Occipital lobe (tissue), 2 donors: Measurements from ENCODE around the gene FRMD6. TPM values are rescaled to one million over a fixed set of nuclear protein-coding genes. Genes with fewer than 3 reads are reported as not detected.
"Not testable (repeated sequence)": the region's sequence is repeated elsewhere in the genome, so short reads cannot be mapped to it uniquely, and the experiment has no call there.

Source experiments
- DNase-seq: peaks from one replicate; lab custom pipeline; 2025; lab: John Stamatoyannopoulos, UW
- total RNA-seq: library from RNA; depleted of rRNA; stranded (reverse); fragments of >200 nt; gene quantifications from one replicate; pipeline ENCODE4 v1.2.3, GENCODE V29; 2014

Gene FRMD6
- total RNA-seq, 1 donor from 2014 or later, result 20.3 TPM

GRCh38 chr14:51723990-51724389 lies 72.3 kb downstream of the FRMD6 start:
- no peak for DNase-seq

- DNase-seq, result no peak
These were observed 72.9 kb downstream of the FRMD6 start for GRCh38 chr14:51724650-51725049.

- DNase-seq, result no peak
These were observed 73.4 kb downstream of the FRMD6 start for GRCh38 chr14:51725061-51725460.

GRCh38 chr14:51726166-51726899 lies 74.6 kb downstream of the FRMD6 start:
- no peak for DNase-seq

GRCh38 chr14:51727526-51727925 lies 75.8 kb downstream of the FRMD6 start:
- no peak for DNase-seq

GRCh38 chr14:51730098-51730497 lies 78.4 kb downstream of the FRMD6 start:
- no peak for DNase-seq

GRCh38 chr14:51730684-51731083 lies 79.0 kb downstream of the FRMD6 start:
- DNase-seq, result no peak

- no peak for DNase-seq
These were observed 80.9 kb downstream of the FRMD6 start for GRCh38 chr14:51732494-51733112.

GRCh38 chr14:51733147-51733546 lies 81.4 kb downstream of the FRMD6 start:
- no peak for DNase-seq

- DNase-seq, result no peak
These were observed 84.1 kb downstream of the FRMD6 start for GRCh38 chr14:51735851-51736250.

- DNase-seq, result no peak
These were observed 87.0 kb downstream of the FRMD6 start for GRCh38 chr14:51738754-51739153.

- DNase-seq, result no peak
These were observed 91.9 kb downstream of the FRMD6 start for GRCh38 chr14:51743588-51744000.

GRCh38 chr14:51744372-51745130 lies 92.8 kb downstream of the FRMD6 start:
- no peak for DNase-seq

GRCh38 chr14:51746823-51747222 lies 95.1 kb downstream of the FRMD6 start:
- DNase-seq, result not testable (repeated sequence)

- DNase-seq, result no peak
These were observed 98.8 kb downstream of the FRMD6 start for GRCh38 chr14:51750542-51750941.

GRCh38 chr14:51751611-51752345 lies 100.1 kb downstream of the FRMD6 start:
- not testable (repeated sequence) for DNase-seq

- not testable (repeated sequence) for DNase-seq
These were observed 106.0 kb downstream of the FRMD6 start for GRCh38 chr14:51757756-51758155.

GRCh38 chr14:51759950-51760349 lies 108.2 kb downstream of the FRMD6 start:
- DNase-seq, result no peak

GRCh38 chr14:51765726-51766125 lies 114.0 kb downstream of the FRMD6 start:
- not testable (repeated sequence) for DNase-seq

GRCh38 chr14:51766586-51766985 lies 114.9 kb downstream of the FRMD6 start:
- not testable (repeated sequence) for DNase-seq

- DNase-seq, result not testable (repeated sequence)
These were observed 117.6 kb downstream of the FRMD6 start for GRCh38 chr14:51769261-51769660.

- DNase-seq, result no peak
These were observed 122.5 kb downstream of the FRMD6 start for GRCh38 chr14:51774209-51774608.
